Measurements from ENCODE around the gene NRP1. TPM values are rescaled to one million over a fixed set of nuclear protein-coding genes. Genes with fewer than 3 reads are reported as not detected.

The NRP1 gene
- total RNA-seq, 4 donors from 2014 or later = 45.7 to 90.0 (median 57.7) TPM

DNA sequence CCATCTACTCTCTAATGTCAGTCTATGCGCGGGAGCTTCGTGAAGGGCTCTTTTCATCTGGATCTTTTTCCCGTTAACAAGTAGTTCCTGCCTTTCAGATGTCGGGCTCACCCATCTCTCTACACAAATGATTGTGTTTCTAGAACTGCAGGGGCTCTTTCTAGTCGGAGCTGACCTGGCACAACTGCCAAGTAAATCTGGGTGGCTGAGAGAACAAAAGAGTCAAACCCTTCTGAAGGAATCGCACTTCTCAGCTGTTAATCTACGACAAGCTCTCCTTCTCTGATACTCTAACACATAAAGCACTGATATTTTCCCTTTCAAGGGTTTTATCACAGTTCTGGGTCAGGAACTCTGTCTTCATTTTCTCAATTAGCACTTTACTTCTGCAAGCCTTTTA, 144.7 kb downstream of the NRP1 start:
- H3K4me3 ChIP-seq = no peak overlapping the region
- H3K9me3 ChIP-seq = no peaks in the 10 kb centered on the region
- TF ChIP-seq, protein P1, sequence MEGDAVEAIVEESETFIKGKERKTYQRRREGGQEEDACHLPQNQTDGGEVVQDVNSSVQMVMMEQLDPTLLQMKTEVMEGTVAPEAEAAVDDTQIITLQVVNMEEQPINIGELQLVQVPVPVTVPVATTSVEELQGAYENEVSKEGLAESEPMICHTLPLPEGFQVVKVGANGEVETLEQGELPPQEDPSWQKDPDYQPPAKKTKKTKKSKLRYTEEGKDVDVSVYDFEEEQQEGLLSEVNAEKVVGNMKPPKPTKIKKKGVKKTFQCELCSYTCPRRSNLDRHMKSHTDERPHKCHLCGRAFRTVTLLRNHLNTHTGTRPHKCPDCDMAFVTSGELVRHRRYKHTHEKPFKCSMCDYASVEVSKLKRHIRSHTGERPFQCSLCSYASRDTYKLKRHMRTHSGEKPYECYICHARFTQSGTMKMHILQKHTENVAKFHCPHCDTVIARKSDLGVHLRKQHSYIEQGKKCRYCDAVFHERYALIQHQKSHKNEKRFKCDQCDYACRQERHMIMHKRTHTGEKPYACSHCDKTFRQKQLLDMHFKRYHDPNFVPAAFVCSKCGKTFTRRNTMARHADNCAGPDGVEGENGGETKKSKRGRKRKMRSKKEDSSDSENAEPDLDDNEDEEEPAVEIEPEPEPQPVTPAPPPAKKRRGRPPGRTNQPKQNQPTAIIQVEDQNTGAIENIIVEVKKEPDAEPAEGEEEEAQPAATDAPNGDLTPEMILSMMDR (IDR thresholded peaks at IDR 0.05) = no peak
- no peak for TF ChIP-seq EP300 (IDR thresholded peaks at IDR 0.05)
- no peak for TF ChIP-seq POLR2A (IDR thresholded peaks at IDR 0.05)
- no peak for DNase-seq (ENCODE audit: low spot score in 2 of 2)
- peaks cover 0 to 23% (median 0%) of the 10 kb centered on the region in 3 donors for H3K36me3 ChIP-seq
- no peaks in the 10 kb centered on the region for H3K27me3 ChIP-seq
- WGBS, 2 donors = 66 to 79% methylated on average over 8 of the region's 8 CpGs
- peaks cover 0 to 19% (median 9%) of the 10 kb centered on the region in 4 donors for H3K4me1 ChIP-seq
- H3K27ac ChIP-seq = no peak overlapping the region

DNA sequence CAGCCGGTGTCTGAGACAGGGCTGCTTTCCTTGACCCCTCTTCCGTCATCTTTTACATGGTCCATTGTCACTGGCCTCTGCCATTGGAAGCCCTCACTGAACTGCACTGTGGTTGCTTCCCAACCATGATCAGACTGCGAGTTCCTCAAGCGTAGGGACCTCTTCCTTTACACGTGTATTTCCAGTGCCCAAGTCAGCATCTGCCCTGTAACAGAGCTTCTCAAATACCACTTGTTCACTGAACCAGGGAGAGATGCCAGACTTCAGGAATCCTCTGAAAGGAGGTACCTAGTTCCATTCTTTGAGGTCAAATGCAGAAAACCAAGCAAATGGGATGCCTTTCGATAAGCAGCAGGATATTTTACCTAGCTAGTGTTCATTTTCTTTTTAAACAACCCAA, 145.1 kb downstream of the NRP1 start:
- Histone ChIP-seq H3K4me1 (peaks cover 0 to 14% (median 8%) of the 10 kb centered on the region in 4 donors), H3K4me3 (no peak overlapping the region), H3K9me3 (no peaks in the 10 kb centered on the region), H3K27me3 (no peaks in the 10 kb centered on the region), H3K27ac (no peak overlapping the region), H3K36me3 (peaks cover 0 to 25% (median 0%) of the 10 kb centered on the region in 3 donors)
- WGBS, 2 donors = 82 to 93% methylated on average over 6 of the region's 6 CpGs
- no peak for DNase-seq (ENCODE audit: low spot score in 2 of 2)
- TF ChIP-seq POLR2A (IDR thresholded peaks at IDR 0.05) (no peak), EP300 (IDR thresholded peaks at IDR 0.05) (no peak)
- TF ChIP-seq, protein P1 (IDR thresholded peaks at IDR 0.05) = no peak

DNA sequence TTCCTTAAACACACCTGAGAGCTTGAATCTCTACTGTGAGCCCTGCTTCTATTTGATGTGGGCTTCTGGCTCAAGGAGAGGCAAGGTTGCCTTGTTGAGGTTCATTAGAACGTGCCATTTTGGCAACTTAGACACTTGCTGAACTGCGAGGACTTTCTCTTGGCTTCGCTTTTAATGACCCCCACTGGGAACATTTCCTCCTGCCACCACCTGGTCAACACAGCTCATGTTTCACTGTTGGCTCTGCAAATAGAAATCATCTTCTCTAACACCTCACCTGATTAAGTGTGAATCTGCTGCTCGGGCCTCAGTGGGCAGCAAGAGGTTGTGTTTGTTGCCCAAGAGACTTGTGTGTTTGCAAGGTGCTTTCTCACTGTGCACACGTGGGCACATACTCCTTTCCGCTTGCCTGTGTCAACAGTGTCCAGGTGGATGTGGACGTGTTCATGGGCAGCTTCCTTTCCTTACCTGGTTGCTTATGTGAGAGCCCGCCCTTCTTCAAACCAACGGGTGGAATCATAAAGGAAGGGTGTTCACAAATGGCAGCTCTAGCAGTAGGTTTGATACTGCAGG, 147.0 kb downstream of the NRP1 start:
- no peaks in the 10 kb centered on the region for H3K4me1 ChIP-seq
- 82 to 84% methylated on average over 9 of the region's 9 CpGs for WGBS, 2 donors
- no peak overlapping the region for H3K27ac ChIP-seq
- no peaks in the 10 kb centered on the region for H3K9me3 ChIP-seq
- peaks cover 0 to 40% (median 0%) of the 10 kb centered on the region in 3 donors for H3K36me3 ChIP-seq
- DNase-seq (ENCODE audit: low spot score in 2 of 2) = no peak
- H3K27me3 ChIP-seq = no peaks in the 10 kb centered on the region
- no peak overlapping the region for H3K4me3 ChIP-seq
- TF ChIP-seq POLR2A (IDR thresholded peaks at IDR 0.05) = no peak
- no peak for TF ChIP-seq EP300 (IDR thresholded peaks at IDR 0.05)
- TF ChIP-seq, protein P1 (IDR thresholded peaks at IDR 0.05) = no peak

DNA sequence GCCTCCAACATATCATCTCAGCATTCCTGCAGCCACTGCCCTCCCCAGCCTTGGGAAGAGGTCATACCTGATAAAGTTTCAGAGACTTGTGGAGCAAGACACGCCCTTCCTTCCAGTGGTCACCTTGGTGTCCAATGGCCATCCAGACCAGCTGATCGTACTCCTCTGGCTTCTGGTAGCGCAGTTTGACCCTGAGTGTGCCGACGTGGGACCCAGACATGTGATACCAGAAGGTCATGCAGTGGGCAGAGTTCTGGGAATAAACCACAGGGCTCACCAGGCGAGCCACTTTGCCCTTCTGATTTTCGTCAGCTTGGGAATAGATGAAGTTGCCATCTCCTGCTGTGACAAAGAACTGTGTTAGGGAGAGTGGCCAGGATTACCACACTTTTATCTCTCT, 148.3 kb downstream of the NRP1 start:
- 91 to 95% methylated on average over 7 of the region's 7 CpGs for WGBS, 2 donors
- Histone ChIP-seq H3K36me3 (peaks cover 0 to 50% (median 0%) of the 10 kb centered on the region in 3 donors), H3K4me3 (no peak overlapping the region), H3K27me3 (no peaks in the 10 kb centered on the region), H3K9me3 (no peaks in the 10 kb centered on the region), H3K4me1 (no peaks in the 10 kb centered on the region), H3K27ac (no peak overlapping the region)
- no peak for DNase-seq (ENCODE audit: low spot score in 2 of 2)
- no peak for TF ChIP-seq POLR2A (IDR thresholded peaks at IDR 0.05)
- TF ChIP-seq, protein P1 (IDR thresholded peaks at IDR 0.05) = no peak
- no peak for TF ChIP-seq EP300 (IDR thresholded peaks at IDR 0.05)

DNA sequence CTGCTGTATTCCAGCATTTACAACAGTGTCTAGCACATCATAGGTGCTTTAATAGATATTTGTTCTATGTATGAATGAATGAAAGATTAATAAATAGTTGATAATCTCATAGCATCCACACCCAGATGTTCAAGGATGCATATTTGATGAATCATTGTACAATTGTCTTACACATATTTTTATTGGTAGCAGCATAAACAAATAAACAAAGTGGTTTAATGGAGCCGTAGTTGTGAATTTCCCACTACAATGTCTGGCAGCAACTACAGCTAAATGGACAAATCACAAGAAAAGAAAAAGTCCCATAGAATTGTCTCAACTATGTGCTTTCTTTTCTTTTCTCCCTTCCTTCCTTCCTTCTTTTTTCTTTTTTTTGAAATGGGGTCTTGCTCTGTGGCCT, 150.8 kb downstream of the NRP1 start:
- no peak for DNase-seq (ENCODE audit: low spot score in 2 of 2)
- H3K9me3 ChIP-seq = no peaks in the 10 kb centered on the region
- 39 to 52% methylated on average over 1 of the region's 1 CpG for WGBS, 2 donors
- H3K4me3 ChIP-seq = no peak overlapping the region
- H3K27ac ChIP-seq = no peak overlapping the region
- H3K4me1 ChIP-seq = peaks cover 0 to 8% (median 5%) of the 10 kb centered on the region in 4 donors
- H3K36me3 ChIP-seq = peaks cover 0 to 59% (median 0%) of the 10 kb centered on the region in 3 donors
- H3K27me3 ChIP-seq = no peaks in the 10 kb centered on the region
- TF ChIP-seq EP300 (IDR thresholded peaks at IDR 0.05) (no peak), POLR2A (IDR thresholded peaks at IDR 0.05) (no peak)
- TF ChIP-seq, protein P1 (IDR thresholded peaks at IDR 0.05) = no peak
